Fibroblast of skin of right quadriceps (primary cell): ENCODE data around the gene ANXA5.

Experiments
- DNase-seq: peaks from one replicate; pipeline ENCODE4 v3.0.0-alpha.2; 2013

ANXA5 gene

DNA sequence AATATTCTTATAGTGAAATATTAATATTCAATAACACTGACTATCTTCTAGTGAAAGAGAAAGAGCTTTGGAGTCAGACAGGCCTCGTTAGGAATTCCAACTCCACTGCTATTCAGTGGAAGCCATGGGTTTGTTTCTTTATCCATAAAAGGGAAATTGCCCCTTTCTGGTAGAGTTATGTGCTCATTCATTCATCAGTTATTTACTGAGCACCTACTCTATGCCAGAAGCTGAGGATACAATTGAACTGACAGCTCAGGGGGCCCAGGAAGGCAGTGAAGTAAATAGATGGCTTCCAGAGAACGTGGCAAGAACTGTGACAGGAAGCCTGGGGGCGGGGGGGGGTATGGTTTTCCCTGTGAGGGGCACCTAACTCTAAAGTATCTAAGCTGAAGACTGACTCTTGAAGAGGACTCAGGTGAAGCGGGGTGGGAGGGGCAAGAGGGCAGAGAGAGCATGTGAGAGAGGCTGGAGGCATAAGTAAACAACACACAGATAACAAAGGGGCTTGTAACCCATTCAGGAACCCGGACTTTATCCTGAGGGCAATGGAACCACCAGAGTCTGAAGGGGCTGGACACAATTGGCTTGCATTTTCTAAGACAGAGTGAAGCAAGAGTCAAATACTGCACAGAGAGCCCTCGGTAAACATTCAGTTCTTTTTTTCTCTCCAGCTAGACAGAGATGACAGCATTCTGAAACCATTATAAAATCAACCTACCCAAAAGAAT, 20.3 kb downstream of the ANXA5 start:
- no peak for DNase-seq

DNA sequence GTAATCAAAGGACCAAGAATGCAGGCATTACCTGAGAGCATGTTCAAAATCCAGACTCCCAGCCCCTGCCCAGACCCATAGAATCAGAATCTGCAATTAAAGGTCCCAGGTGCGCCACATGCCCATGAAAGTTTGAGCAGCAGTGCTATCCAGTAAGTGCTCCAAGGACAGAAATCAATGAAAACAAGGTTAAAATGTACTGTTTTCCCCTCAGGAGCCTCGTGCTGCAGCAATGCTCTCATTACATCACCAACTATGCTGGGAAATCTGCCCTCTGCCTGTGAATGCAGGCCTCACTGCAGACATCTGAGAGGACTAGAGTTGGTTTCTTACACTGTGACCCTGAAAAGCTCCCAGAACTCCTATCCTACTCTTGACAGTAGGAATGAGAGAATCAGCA, 21.1 kb downstream of the ANXA5 start:
- peak; percentile 23 for DNase-seq

GRCh38 chr4:121674696-121675095, 22.1 kb downstream of the ANXA5 start:
- no peak for DNase-seq

- DNase-seq: no peak
Observed at GRCh38 chr4:121674191-121674590, 22.6 kb downstream of the ANXA5 start.

GRCh38 chr4:121669163-121669550, 27.6 kb downstream of the ANXA5 start:
- DNase-seq: peak; percentile 81

GRCh38 chr4:121668368-121669162, 28.2 kb downstream of the ANXA5 start:
- peak; percentile 99 for DNase-seq

- DNase-seq: no peak
Observed at GRCh38 chr4:121666091-121666679, 30.6 kb downstream of the ANXA5 start.

- no peak for DNase-seq
Observed at GRCh38 chr4:121665371-121665770, 31.4 kb downstream of the ANXA5 start.

DNA sequence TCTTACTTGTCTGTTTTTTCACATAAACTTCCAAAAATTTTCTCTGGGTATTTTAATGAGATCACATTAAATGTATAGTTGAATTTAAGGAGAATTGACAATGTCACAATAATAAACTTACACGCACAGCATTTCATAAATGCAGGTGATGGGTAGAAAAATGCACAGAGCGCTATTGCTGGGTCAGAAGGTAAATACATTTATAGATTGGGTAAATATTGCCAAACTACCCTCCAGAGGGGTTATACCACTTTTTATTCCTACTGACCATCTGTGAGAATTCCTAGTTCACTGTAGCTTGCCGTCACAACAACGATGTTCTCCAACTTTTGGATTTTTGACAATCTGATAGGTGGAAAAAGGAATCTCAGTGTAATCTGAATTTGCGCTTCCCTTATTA, 34.6 kb downstream of the ANXA5 start:
- DNase-seq: no peak

DNA sequence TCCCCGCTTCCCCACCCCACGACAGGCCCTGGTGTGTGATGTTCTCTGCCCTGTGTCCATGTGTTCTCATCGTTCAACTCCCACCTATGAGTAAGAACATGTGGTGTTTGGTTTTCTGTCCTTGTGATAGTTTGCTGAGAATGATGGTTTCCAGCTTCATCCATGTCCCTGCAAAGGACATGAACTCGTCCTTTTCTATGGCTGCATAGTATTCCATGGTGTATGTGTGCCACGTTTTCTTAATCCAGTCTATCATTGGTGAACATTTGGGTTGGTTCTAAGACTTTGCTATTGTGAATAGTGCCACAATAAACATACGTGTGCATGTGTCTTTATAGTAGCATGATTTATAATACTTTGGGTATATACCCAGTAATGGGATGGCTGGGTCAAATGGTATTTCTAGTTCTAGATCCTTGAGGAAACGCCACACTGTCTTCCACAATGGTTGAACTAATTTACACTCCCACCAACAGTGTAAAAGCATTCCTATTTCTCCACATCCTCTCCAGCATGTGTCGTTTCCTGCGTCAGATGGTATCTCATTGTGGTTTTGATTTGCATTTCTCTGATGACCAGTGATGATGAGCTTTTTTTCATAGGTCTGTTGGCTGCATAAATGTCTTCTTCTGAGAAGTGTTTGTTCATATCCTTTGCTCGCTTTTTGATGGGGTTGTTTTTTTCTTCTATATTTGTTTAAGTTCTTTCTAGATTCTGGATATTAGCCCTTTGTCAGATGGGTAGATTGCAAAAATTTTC, 36.4 kb downstream of the ANXA5 start:
- DNase-seq: peak; percentile 46

GRCh38 chr4:121658125-121658524, 38.7 kb downstream of the ANXA5 start:
- no peak for DNase-seq

- peak; percentile 70 for DNase-seq
Observed at GRCh38 chr4:121656269-121656641, 40.5 kb downstream of the ANXA5 start.

- DNase-seq: no peak
Observed at GRCh38 chr4:121655320-121656268, 41.2 kb downstream of the ANXA5 start.

DNA sequence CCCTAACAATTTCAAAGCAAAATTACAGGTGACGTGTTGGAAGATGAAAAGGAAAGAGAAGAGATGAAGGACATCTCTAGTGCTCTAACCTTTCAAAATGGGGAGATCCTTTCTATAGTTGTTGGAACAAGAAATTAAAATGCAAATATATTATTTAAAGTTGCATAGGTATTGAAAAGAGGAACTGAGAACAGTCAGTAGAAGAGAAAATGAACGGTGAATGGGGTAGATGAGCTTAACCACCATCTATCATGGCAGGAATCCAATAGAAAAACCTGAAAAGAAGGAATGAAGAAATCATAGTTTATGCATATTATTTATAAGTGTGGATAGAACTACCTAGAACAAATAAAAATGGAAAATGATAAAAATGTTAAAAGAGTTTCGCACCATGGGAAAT, 42.0 kb downstream of the ANXA5 start:
- DNase-seq: no peak

DNA sequence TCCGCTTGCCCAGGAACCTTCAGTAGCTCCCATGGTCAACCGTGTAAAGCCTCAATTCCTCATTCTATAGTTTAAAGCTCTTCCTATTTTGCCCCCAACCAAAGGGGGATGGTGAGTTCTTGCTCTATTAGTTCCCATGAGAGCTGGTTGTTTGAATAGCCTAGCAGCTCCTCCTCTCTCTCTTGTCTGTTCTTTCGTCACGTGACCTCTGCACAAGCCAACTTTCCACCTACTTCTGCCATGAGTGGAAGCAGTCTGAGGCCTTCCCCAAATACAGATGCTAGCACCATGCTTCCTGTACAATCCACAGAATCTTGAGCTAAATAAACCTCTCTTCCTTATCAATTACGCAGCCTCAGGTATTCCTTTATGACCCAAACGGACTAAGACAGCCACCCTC, 42.8 kb downstream of the ANXA5 start:
- no peak for DNase-seq

GRCh38 chr4:121653214-121653613, 43.6 kb downstream of the ANXA5 start:
- no peak for DNase-seq

DNA sequence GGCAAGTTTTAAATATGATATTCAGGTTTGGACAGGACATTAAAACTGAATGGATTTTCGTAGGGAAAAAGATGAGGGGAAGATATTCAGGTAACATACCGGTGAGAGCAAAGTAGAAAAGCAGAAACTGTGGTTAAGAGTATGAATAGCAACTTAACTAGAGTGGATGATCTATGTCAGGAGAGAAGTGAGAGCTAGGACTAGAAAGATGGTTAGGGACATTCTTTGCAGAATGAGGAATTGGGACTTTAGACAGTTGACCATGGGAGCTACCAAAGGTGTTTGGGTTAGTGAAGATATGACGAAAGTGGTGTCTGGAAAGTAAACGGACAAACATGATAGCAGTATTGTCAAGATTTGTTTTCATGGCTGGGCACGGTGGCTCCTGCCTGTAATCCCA, 45.2 kb downstream of the ANXA5 start:
- DNase-seq: no peak

GRCh38 chr4:121650741-121651140, 46.0 kb downstream of the ANXA5 start:
- DNase-seq: no peak

DNA sequence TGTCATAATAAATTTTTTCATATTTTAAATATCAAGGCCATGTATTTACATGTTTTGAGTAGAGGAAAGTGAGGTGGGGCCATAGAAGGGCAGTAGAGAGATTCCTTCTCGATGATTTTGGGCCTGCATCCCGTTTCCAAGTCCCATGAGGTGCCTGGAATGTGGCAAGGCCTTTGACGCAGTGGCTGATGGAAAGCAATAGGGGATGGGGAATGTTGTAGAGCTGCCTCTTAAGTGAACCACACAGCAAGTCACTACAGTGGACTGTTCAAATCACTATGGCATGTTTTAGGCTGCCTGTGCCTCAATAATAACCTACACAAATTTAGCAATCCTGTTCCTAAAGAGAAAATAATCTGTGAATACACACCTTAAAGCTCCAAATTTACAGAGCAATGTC, 48.3 kb downstream of the ANXA5 start:
- peak; percentile 68 for DNase-seq

DNA sequence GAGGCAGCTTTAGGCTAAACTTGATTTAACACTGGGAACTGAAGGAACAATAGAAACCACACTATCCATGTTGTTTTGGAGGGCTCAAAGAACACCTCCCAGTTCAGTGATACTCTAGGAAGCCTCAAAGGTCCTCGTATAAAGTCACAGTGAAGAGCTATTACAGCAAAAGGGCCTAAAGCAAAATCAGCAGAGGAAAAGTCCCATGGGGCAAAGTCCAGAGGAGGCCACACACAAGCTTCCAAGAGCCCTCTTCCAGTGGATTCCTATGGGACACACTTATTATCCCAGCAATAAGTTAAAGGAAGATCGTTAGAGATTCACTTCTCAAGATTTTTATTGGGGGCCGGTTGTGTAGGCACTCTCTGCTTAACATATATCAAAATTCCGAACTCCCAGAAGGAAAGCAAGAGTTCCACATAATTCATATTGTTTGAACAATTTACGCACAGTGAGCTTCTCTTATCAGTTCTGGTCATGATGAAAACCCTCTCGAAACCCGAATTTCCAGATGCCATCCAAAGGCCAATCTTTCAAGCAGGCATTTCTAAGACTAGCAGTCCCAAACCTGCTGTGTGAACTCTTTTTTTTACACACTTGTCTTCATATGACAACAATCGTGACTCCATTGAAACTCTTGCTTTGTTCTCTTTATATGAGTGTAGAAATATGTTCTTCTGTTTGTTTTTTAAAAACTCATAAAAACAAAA, 53.7 kb downstream of the ANXA5 start:
- no peak for DNase-seq

- DNase-seq: no peak
Observed at GRCh38 chr4:121642292-121642691, 54.5 kb downstream of the ANXA5 start.

- no peak for DNase-seq
Observed at GRCh38 chr4:121633653-121634052, 63.1 kb downstream of the ANXA5 start.
